Stomach (tissue), 19 donors: ENCODE data around the gene IFIT3. TPM values are rescaled to one million over a fixed set of nuclear protein-coding genes. Genes with fewer than 3 reads are reported as not detected.

ENCODE experiments used
- DNase-seq, 2 donors: peaks; one replicate each; pipeline versions ENCODE4 v3.0.0 to v3.0.0-alpha.2; 2013 to 2019
- H3K27ac ChIP-seq, 5 donors: fragments of 200-600 bp in 4 of 5; sonication (generic) in 4 of 5; one replicate each; pipeline ENCODE4 v1.5.1; 2013 to 2019; ENCODE audit warnings: mild to moderate bottlenecking in 1 of 5, moderate library complexity in 1 of 5
- H3K27me3 ChIP-seq, 3 donors: fragments of 200-600 bp; sonication (generic); one replicate each; pipeline ENCODE4 v1.5.1; 2017 to 2019; ENCODE audit warnings: mixed run types in 1 of 3
- H3K36me3 ChIP-seq, 4 donors: fragments of 200-600 bp; sonication (generic); 1 replicate in 3 of 4; 2 replicates in 1 of 4; pipeline ENCODE4 v1.5.1; 2016 to 2019
- H3K4me1 ChIP-seq, 4 donors: fragments of 200-600 bp; sonication (generic); one replicate each; pipeline ENCODE4 v1.5.1; 2016 to 2019
- H3K4me3 ChIP-seq, 4 donors: fragments of 200-600 bp; sonication (generic) in 3 of 4; one replicate each; pipeline ENCODE4 v1.5.1; 2016 to 2019; ENCODE audit warnings: mild to moderate bottlenecking in 1 of 4
- H3K9me3 ChIP-seq, 4 donors: fragments of 200-600 bp; sonication (generic); one replicate each; pipeline ENCODE4 v1.5.1; 2016 to 2019
- EP300 ChIP-seq: sonication (generic); formaldehyde crosslinking; IDR thresholded peaks from one replicate; pipeline ENCODE4 v1.6.1; 2017; ENCODE audit warnings: antibody characterized with exemption
- POLR2A ChIP-seq, 4 donors: fragments of 450-650 bp; IDR thresholded peaks; one replicate each; pipeline ENCODE4 v1.6.1; 2016; ENCODE audit warnings: antibody characterized with exemption in 4 of 4, control low read depth in 2 of 4, mild to moderate bottlenecking in 1 of 4, moderate library complexity in 1 of 4
- POLR2AphosphoS5 ChIP-seq, 3 donors: sonication (generic); formaldehyde crosslinking; IDR thresholded peaks; one replicate each; pipeline ENCODE4 v1.6.1; 2016; ENCODE audit warnings: antibody characterized with exemption in 3 of 3
- WGBS, 5 donors: extraction: QIAGEN DNeasy Blood & Tissue Kit in 3 of 5; methylation state at CpG; one replicate each; pipeline versions ENCODE4 v1.1.5 to v1.1.7; 2013 to 2018; 5-methylcytosine and 5-hydroxymethylcytosine counted together
- intact Hi-C: fragments of 100-400 bp; cut with DNase I; formaldehyde crosslinking; loops from one replicate; pipeline ENCODE4 v1.15.1; 2023; ENCODE audit warnings: low total_unique reads
- long read RNA-seq, 10 donors: transcript quantifications; one replicate each; lab custom pipeline, GENCODE V29; 2026
- polyA plus RNA-seq, 3 donors: library from polyadenylated mRNA; stranded (reverse); fragments of 200-250 nt; gene quantifications; one replicate each; pipeline ENCODE4 v1.2.3, GENCODE V29; 2013
- total RNA-seq, 5 donors: library from RNA; depleted of rRNA; stranded (reverse); fragments of >200 nt; gene quantifications; one replicate each; pipeline versions ENCODE4 v1.1.0 to v1.2.3, GENCODE V29; 2014 to 2016
- TF ChIP-seq, protein P1 (sequence below), 7 experiments: fragments of 450-650 bp in 4 of 7; fragments of 200-600 bp in 3 of 7; sonication (generic) in 3 of 7; IDR thresholded peaks; one replicate each; pipeline ENCODE4 v1.5.1; 2016 to 2019; ENCODE audit warnings: antibody characterized with exemption in 7 of 7, control low read depth in 2 of 7, mild to moderate bottlenecking in 1 of 7
- donor health status: healthy with polysubstance abuse.
- donor health status: Bipolar disorder and iron deficiency.
- donor health status: healthy.

IFIT3 gene, protein sequence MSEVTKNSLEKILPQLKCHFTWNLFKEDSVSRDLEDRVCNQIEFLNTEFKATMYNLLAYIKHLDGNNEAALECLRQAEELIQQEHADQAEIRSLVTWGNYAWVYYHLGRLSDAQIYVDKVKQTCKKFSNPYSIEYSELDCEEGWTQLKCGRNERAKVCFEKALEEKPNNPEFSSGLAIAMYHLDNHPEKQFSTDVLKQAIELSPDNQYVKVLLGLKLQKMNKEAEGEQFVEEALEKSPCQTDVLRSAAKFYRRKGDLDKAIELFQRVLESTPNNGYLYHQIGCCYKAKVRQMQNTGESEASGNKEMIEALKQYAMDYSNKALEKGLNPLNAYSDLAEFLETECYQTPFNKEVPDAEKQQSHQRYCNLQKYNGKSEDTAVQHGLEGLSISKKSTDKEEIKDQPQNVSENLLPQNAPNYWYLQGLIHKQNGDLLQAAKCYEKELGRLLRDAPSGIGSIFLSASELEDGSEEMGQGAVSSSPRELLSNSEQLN
- 10 to 100 TPM in 1 of 5 donors, 1 to 10 TPM in 4; 1.3 to 11.4 (median 2.6) TPM for total RNA-seq
- 10 to 100 TPM in 1 of 3 donors, 1 to 10 TPM in 2; 6.3 to 11.3 (median 7.9) TPM for polyA plus RNA-seq
- long read RNA-seq, donor 1, partial matches to known transcripts = 0 of 1 reads
- long read RNA-seq, donor 1, other reads (novel, unspliced or antisense) = 0 of 1 reads
- long read RNA-seq, donor 2, partial matches to known transcripts = 0 of 2 reads
- long read RNA-seq, donor 2, other reads (novel, unspliced or antisense) = 0 of 2 reads
- long read RNA-seq, donor 3, partial matches to known transcripts = 0 of 1 reads
- long read RNA-seq, donor 3, other reads (novel, unspliced or antisense) = 0 of 1 reads
- long read RNA-seq, donor 4, partial matches to known transcripts = 0 of 1 reads
- long read RNA-seq, donor 4, other reads (novel, unspliced or antisense) = 0 of 1 reads
- long read RNA-seq, donor 5, partial matches to known transcripts = 0 of 1 reads
- long read RNA-seq, donor 5, other reads (novel, unspliced or antisense) = 0 of 1 reads
- long read RNA-seq, donor 6, partial matches to known transcripts = 0 of 3 reads
- long read RNA-seq, donor 6, other reads (novel, unspliced or antisense) = 0 of 3 reads
- long read RNA-seq, donor 7, partial matches to known transcripts = 0 of 3 reads
- long read RNA-seq, donor 7, other reads (novel, unspliced or antisense) = 0 of 3 reads
- long read RNA-seq, donor 8, partial matches to known transcripts = 0 of 1 reads
- long read RNA-seq, donor 8, other reads (novel, unspliced or antisense) = 0 of 1 reads
- long read RNA-seq, donor 9, partial matches to known transcripts = 0 of 2 reads
- long read RNA-seq, donor 9, other reads (novel, unspliced or antisense) = 0 of 2 reads
- long read RNA-seq, donor 10 = 0 reads

DNA sequence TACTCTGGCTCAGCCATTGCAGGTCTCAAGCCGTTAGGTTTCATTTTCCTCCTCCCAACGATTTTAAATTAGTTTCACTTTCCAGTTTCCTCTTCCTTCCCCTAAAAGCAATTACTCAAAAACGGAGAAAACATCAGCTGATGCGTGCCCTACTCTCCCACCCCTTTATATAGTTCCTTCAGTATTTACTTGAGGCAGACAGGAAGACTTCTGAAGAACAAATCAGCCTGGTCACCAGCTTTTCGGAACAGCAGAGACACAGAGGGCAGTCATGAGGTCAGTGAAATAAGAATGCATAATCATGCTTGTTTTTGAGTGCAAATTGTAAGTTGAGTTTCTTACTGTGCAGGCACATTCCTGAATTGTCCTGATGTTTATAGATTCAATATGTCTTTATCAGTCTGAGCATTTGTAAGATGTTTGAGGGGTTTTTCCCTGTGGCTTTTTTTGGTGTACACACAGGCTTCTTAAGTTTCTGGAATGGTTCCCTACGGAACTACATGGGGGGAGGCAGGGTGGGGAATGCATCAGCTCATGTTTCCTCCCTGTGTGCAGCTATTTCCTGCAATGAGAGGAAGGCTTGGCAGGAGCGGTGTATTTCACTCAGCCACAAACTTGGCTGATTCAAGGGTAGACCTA lies at the start of gene IFIT3:
IFIT3 (plus strand) TSS at position 195 of the 639 bp plus-strand sequence; CDS start at position 272, 77 bp downstream.
- no peaks in the 10 kb centered on the region for H3K27me3 ChIP-seq
- intact Hi-C loops = no loop called here
- no peaks in the 10 kb centered on the region for H3K36me3 ChIP-seq
- peak within 1 kb of the TSS; percentile 77 to 90 (median 87) for H3K27ac ChIP-seq
- DNase-seq = peak; percentile 35 to 91
- no peaks in the 10 kb centered on the region for H3K9me3 ChIP-seq
- peak; percentile 37 to 65 (median 41) for TF ChIP-seq POLR2AphosphoS5 (IDR thresholded peaks at IDR 0.05)
- TF ChIP-seq, protein P1, sequence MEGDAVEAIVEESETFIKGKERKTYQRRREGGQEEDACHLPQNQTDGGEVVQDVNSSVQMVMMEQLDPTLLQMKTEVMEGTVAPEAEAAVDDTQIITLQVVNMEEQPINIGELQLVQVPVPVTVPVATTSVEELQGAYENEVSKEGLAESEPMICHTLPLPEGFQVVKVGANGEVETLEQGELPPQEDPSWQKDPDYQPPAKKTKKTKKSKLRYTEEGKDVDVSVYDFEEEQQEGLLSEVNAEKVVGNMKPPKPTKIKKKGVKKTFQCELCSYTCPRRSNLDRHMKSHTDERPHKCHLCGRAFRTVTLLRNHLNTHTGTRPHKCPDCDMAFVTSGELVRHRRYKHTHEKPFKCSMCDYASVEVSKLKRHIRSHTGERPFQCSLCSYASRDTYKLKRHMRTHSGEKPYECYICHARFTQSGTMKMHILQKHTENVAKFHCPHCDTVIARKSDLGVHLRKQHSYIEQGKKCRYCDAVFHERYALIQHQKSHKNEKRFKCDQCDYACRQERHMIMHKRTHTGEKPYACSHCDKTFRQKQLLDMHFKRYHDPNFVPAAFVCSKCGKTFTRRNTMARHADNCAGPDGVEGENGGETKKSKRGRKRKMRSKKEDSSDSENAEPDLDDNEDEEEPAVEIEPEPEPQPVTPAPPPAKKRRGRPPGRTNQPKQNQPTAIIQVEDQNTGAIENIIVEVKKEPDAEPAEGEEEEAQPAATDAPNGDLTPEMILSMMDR (IDR thresholded peaks at IDR 0.05) = no peak
- WGBS, 5 donors = 0 to 4% (median 1%) methylated on average over 7 of the region's 7 CpGs
- peaks cover 9 to 59% (median 29%) of the 10 kb centered on the region in 4 donors for H3K4me1 ChIP-seq
- peak within 1 kb of the TSS; percentile 41 to 45 (median 42) for H3K4me3 ChIP-seq

DNA sequence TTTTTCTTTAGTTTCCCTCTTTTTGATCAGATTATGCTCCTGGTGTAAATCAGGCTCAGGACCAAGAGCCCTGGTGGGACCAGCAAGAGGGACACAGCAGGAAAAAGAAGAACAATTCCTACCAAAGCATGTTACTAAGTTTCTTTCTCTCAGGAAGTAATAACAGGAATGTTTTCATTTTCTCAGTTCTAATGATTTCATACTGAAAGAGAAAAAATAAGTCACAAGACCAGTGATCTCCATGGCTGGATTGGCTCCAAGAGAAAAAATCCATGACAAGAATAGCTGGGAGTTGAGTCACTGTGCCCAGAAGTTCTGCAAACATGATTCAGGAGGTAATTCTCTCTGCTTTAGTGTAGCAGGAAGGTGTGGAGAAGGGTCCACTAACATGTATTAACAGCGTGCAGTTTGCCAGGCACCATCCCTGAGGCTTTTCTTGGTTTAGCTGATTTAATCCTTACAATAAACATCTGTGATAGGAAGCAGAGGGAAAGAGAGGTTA lies 49.7 kb upstream of the IFIT3 start:
- Histone ChIP-seq H3K27ac (peak overlapping the region; percentile 68 to 85 (median 75)), H3K4me1 (peaks cover 9 to 42% (median 27%) of the 10 kb centered on the region in 4 donors), H3K9me3 (no peaks in the 10 kb centered on the region), H3K36me3 (no peaks in the 10 kb centered on the region), H3K27me3 (no peaks in the 10 kb centered on the region), H3K4me3 (no peak overlapping the region)
- TF ChIP-seq POLR2A (IDR thresholded peaks at IDR 0.05) (no peak), POLR2AphosphoS5 (IDR thresholded peaks at IDR 0.05) (peak; percentile 26 to 88 (median 37))
- DNase-seq = peak in 1 of 2 donors; percentile 90
- intact Hi-C loops = no loop called here
- 10 to 25% (median 15%) methylated on average over 1 of the region's 1 CpG for WGBS, 5 donors

DNA sequence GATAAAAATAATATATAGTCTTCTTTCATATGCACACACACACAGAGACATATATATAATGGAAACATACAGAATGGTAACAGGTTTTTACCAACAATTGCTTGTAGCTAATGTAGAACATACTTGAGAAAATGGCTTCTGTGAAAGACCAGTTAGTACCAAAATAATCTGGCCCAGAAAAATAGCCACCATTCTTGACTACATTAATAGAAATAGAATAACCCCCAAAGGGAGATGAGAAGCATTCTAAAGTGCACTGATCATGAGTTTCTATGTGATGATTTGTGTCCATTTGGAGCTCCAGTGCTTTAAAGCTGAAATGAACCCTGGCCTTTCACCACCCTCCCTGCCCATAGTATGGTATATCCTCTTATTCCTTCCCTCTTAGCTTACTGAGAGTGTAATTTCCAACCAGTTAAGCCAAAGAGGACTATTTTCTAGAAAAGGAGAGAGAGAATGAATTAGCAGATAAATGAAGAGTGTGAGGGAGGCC lies 48.9 kb upstream of the IFIT3 start:
- Histone ChIP-seq H3K4me1 (peaks cover 14 to 50% (median 35%) of the 10 kb centered on the region in 4 donors), H3K9me3 (no peaks in the 10 kb centered on the region), H3K27ac (peak overlapping the region in 4 of 5 donors; percentile 69 to 85 (median 78)), H3K27me3 (no peaks in the 10 kb centered on the region), H3K36me3 (no peaks in the 10 kb centered on the region), H3K4me3 (no peak overlapping the region)
- no peak for TF ChIP-seq POLR2AphosphoS5 (IDR thresholded peaks at IDR 0.05)
- TF ChIP-seq POLR2A (IDR thresholded peaks at IDR 0.05) = no peak
- TF ChIP-seq, protein P1 (IDR thresholded peaks at IDR 0.05) = no peak
- no peak for TF ChIP-seq EP300
- intact Hi-C loops = no loop called here
- DNase-seq = no peak

DNA sequence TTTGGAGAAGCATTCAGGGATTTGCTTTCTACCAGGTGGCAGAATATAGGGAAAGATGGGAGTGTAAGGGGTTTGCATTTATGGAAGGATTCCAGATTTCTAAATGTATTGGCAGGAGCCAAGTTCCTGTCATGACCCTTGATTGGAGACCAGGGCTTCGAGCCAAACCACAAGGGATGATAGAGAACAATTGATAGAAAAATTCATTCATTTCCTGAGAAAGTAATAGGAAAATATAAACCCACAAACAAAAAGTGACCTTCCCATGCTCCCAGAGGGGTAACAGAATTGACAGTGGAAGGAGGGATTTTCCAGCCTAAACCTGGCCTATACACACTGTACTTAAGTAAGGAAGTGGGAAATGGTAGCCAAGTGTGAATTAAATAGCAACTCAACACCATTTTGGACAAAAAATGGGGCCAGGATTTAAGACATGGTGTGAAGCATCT lies 48.4 kb upstream of the IFIT3 start:
- DNase-seq = peak; percentile 37 to 47
- intact Hi-C loops = no loop called here
- TF ChIP-seq, protein P1 (IDR thresholded peaks at IDR 0.05) = no peak
- TF ChIP-seq POLR2A (IDR thresholded peaks at IDR 0.05) (no peak), POLR2AphosphoS5 (IDR thresholded peaks at IDR 0.05) (no peak), EP300 (no peak)
- Histone ChIP-seq H3K27me3 (no peaks in the 10 kb centered on the region), H3K27ac (peak overlapping the region in 4 of 5 donors; percentile 69 to 85 (median 76)), H3K4me1 (peaks cover 14 to 55% (median 40%) of the 10 kb centered on the region in 4 donors), H3K4me3 (no peak overlapping the region), H3K9me3 (no peaks in the 10 kb centered on the region), H3K36me3 (no peaks in the 10 kb centered on the region)
- 17 to 41% (median 24%) methylated on average over 1 of the region's 1 CpG for WGBS, 5 donors
